HG03097 (cell line): Measurements from ENCODE around the gene CACYBP.

Experiments used
- ATAC-seq: cut with Tn5 transposase; IDR thresholded peaks from one replicate; pipeline ENCODE4 v1.9.1; 2021; ENCODE audit not compliant: unreplicated experiment, low FRiP score

CACYBP gene

GRCh38 chr1:174999936-175000696 is at the start of gene CACYBP:
Gene CACYBP (plus strand): TSS chr1:174999947. CDS start chr1:175000181, 234 bp downstream.
- no peak for ATAC-seq

- ATAC-seq: no peak
Measured at GRCh38 chr1:174953285-174954072, 46.3 kb upstream of the CACYBP start.

GRCh38 chr1:174954073-174954460 is 45.7 kb upstream of the CACYBP start:
- ATAC-seq: no peak

GRCh38 chr1:174954671-174955669 is 44.8 kb upstream of the CACYBP start:
- no peak for ATAC-seq

GRCh38 chr1:174956086-174956485 is 43.7 kb upstream of the CACYBP start:
- no peak for ATAC-seq

GRCh38 chr1:174956976-174957375 is 42.8 kb upstream of the CACYBP start:
- no peak for ATAC-seq

GRCh38 chr1:174957829-174958228 is 41.9 kb upstream of the CACYBP start:
- ATAC-seq: no peak

GRCh38 chr1:174958396-174958795 is 41.4 kb upstream of the CACYBP start:
- ATAC-seq: no peak

- ATAC-seq: no peak
Measured at GRCh38 chr1:174960362-174960761, 39.4 kb upstream of the CACYBP start.

- no peak for ATAC-seq
Measured at GRCh38 chr1:174963529-174964125, 36.1 kb upstream of the CACYBP start.

GRCh38 chr1:174964261-174964971 is 35.3 kb upstream of the CACYBP start:
- ATAC-seq: no peak

- ATAC-seq: no peak
Measured at GRCh38 chr1:174964972-174965361, 34.8 kb upstream of the CACYBP start.

- ATAC-seq: no peak
Measured at GRCh38 chr1:174965362-174966007, 34.3 kb upstream of the CACYBP start.

- ATAC-seq: no peak
Measured at GRCh38 chr1:174966008-174966572, 33.7 kb upstream of the CACYBP start.

- no peak for ATAC-seq
Measured at GRCh38 chr1:174967845-174968705, 31.7 kb upstream of the CACYBP start.

GRCh38 chr1:174968750-174969244 is 30.9 kb upstream of the CACYBP start:
- peak; percentile 61 for ATAC-seq

GRCh38 chr1:174969977-174970376 is 29.8 kb upstream of the CACYBP start:
- ATAC-seq: no peak

- no peak for ATAC-seq
Measured at GRCh38 chr1:174971466-174971865, 28.3 kb upstream of the CACYBP start.
